GM21576 (cell line): ENCODE results near the gene SGPL1.

ENCODE experiments used
- ATAC-seq: cut with Tn5 transposase; IDR thresholded peaks from one replicate; pipeline ENCODE4 v1.9.1; 2021; ENCODE audit warnings: mild to moderate bottlenecking, moderate library complexity; ENCODE audit not compliant: unreplicated experiment

The SGPL1 gene

DNA sequence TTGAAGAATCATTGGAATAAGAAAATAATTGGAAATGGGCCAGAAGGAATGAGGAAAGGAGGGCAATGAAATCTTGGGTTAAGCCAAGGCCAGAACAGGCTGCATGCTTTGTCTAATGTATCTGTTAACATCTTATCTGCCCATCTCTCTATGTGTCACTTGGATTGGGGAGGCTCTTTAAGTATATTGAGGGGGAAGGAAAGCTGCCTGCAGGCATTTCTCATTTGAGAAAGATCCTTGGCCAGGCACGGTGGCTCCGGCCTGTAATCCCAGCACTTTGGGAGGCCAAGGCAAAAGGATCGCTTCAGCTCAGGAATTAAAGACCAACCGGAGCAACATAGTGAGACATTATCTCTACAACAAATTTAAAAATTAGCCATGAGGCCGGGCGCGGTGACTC lies 58.3 kb downstream of the SGPL1 start:
- ATAC-seq, result no peak

DNA sequence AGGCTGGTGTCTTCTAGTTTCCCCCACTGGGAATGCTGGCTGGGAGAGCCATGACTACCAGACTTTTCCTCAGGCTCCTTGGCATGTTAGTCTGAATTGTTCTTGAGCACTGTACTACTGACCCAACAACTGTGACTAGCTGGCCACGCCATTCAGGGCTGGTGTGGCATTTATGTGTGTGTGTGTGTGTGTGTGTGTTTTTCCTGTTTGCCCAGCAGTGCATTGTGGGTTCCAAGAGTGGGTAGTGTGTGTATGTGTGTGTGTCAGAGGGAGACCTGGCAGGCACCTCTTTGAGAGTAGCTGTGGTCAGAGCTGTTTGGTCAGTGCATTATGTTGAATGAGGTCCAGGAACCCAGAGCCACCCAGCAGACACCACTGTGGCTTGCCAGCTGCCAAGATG lies 63.5 kb downstream of the SGPL1 start:
- no peak for ATAC-seq

DNA sequence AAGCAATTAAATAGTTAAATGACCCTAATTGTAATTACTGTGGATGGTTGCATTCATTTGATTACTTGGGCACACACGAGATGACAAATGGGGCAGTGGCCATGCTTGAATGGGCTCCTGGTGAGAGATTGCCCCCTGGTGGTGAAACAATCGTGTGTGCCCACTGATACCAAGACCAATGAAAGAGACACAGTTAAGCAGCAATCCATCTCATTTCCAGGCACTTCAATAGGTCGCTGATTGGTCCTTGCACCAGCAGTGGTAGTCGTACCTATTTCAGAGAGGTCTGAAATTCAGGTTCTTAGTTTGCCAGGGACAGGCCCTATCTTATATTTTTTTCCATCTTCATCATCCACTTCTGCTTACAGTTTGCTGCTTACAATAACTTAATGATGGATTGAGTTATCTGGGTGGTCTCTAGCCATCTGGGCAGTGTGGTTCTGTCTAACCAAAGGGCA lies 64.4 kb downstream of the SGPL1 start:
- ATAC-seq, result no peak

DNA sequence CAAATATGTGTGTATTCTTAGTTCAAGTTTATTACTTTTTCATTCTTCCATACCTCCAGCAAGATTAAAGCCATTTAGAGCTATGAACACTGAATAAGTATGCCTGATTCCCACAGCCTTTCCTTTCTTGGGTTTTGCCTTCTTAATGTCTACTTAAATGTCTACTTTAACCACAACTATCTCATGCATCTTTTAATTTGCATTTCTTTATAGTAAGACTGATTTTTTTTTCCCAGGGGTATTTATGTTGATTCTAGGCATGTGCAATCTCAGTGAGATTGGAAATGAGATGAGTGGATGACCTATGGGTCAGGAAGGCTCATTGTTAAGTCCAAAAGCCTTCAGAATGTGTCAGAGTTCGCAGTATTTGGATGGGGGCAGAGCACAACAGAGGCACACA lies 69.0 kb downstream of the SGPL1 start:
- ATAC-seq, result no peak

DNA sequence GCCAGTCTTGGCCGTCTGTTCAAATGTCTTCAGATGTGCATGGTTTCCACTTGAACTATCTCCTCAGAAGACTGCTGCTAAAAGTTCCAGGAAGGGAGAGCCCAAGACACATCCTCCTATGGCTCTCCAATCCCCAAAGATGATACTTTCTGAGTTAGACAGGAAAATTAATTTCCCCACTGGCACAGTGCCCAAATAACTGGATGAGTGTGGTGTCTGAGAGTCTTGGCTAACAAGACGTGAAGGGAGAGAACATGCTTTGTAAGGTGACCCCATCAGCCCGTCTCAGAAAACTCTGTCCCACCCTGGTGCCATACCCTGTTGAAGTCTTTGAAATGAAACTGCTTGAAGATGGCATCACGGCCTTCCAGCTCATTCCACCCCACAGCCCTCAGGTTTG lies 69.7 kb downstream of the SGPL1 start:
- no peak for ATAC-seq

DNA sequence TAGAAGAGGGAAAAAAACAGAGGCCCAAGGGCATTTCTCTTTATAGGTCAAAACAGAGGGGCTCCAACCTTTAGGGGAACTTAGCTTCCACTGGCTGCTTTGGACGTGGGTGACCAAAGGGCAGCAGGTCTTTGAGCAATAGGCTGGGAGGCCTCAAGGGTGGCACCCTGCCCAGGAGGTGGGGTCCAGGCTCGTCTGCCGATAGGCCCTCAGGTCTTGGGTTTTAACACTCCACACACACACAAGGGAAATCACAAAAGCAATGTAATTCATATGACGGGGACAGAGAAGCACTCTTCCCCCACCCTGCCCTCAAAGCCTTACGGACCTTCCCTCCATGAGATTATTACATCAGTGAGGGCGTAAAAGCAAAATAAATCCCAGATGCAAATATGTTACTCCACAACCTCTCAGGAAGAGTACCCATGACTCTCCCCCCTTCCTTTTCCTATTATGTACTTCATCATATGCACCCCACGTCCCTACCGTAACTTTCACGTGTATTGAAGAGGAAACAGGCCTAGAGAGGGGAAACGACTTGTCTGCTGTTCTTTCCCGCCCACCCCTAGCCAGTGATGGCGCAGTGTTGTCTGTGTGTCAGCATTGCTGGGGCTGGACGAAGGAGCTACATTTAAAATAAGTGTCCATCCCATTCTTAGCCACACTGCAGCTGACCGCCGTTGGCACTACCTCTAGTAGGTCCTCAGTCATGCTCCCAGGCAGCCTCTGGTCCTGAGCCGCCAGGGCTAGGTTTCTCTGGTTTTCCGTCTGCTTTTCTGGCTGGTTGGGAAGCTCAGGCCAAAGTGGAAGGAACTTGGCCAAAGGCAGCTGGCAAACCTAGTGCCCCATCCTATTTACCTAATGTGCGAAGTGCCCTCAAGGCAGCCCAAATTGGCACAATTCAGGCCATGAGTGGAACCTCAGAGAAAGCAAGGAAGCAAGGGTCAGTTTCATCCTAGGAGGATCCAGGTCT lies 70.5 kb downstream of the SGPL1 start:
- no peak for ATAC-seq

DNA sequence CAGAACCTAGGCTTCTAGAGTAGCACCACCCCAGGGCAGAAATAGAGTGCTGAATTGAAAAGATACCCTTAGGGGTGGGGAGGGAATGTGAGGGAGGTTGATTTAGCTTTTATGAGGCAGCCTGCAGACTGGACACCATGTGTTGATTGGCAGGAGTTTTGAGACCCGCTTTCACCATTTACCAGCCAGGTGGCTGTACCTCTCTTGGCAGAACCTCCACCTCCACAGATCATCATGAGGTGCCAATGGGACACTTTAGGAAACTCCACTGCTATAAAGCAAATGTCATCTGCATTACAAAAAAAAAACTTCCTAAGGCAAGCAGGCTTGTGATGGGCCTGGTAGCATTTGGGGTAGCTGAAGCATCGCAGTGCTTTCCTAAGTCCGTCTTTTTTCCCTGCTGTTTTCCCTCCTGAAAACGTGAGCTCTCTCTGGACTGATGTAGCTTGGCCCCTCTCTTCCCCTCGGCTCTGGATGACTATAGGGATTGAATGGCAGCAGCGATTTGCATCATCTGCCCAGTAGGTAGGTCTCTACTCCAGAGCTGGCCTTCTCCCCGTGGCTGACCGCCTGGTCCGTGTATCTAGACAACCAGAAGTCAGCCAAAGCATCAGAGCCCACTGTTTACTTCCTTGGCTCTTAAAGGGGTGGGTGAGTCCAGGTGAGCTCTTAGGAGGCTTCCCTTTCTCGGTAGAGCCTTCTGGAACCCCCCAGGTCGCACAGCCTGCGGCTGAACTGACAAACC lies 71.3 kb downstream of the SGPL1 start:
- ATAC-seq, result no peak

DNA sequence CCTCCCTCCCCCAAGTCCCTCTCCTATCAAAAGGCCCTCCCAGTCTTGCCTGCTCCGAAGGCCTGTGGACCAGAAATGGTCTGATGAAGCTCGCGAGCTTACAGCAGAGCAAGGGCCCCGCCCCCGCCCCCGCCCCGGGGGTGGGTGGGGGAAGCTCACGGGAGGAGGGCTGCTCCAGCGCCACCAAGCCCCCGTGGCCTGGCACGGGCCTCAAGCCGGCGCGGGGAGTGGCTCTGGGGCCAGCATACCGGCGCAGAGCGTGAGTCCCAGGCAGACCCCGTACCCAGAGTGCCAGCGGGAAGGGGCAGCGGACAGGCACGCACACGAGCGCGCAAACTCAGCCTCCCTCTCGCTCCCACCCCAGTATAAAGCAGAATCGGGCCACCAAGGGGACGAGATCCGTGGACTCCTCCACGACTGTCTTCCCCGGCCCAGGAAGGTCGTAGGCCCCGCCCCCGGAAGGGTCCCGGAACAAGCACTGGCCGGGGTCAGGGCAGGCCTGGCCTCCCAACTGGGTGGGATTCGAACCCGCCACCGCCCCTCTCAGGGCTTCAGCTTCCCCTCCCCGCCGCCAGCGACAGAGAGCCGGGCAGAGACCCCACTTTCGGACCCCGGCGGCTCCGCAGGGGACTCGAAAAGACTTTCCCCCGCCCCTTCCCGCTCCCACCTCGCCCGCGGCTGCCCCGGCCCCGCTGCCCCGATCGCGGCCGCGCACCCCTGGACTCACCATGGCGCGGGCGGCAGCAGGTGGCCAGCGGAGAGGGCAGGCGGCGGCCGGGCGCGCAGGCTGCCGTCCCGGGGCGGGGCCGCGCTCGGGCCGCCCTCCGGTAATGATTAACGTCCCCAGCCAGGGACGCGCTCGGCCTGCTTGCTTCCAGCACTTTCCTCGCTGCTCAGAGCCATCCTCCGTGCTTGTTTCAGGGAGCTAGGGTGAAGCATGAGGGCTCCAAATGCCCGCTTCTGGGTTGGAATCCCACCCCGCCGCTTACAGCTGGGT lies 72.4 kb downstream of the SGPL1 start, which contains the start of gene PCBD1:
PCBD1 (minus strand) TSS at position 762 of the 997 bp plus-strand sequence; CDS start at position 730, 32 bp downstream.
- peak; percentile 59 for ATAC-seq

DNA sequence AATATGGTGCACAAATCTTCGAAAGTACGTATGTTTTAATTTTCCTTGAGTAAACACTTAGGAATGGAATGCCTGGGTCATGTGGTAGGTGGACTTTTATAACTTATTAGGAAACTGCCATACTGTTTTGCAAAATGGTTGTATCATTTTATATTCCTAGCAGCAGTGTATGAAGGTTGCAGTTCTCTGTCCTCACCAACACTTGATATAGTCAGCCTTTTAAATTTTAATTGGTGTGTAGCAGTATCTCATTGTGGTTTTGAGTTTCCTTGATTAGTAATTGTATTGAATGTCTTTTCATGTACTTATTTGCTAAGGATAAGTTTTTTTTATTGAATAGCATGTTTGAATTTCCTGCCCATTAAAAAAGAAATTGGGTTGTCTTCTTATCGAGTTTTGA lies 73.5 kb downstream of the SGPL1 start:
- ATAC-seq, result no peak

DNA sequence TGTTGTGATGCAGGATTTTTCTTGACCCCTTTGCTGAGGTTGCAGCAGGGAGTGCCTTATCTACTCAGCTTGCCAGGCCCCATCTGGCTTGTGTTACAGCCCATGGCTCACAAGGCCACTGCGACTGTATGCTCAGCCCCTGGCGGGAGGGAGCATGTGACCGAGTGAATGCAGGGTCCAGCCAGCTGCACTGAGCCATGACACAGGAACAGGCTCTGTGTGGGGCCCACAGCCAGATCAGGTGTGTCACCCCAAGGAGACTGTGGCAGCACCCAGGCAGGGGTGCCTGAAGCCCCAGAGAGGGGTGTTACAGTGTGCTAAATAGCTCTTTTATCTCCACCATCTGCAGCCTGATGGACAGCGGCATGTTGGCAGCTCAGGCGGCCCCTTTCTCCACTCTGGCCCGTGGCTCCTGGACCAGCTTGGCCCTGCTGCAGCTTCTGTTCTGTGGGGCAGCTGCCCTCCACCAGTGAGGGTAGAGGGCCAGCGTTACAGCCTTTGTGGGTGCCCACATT lies 75.2 kb downstream of the SGPL1 start:
- ATAC-seq, result no peak

DNA sequence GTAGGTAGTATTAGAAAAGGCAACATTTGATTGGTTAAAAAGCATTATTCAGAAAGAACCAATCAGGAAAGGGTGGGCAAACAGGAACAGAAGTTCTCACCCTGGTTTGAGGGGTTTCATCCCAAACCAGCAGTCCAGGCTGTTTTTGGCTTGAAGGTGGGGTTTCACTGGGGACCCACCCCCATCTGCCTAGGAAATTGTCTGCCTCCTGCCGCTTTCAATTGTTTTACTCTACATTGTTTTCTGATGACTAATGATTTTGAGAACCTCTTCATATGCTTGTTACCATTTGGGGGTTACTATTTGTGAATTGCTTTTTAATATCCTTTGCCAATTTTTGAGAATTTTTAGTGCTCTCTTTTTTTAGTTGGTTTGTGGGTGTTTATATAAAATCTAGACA lies 75.9 kb downstream of the SGPL1 start:
- ATAC-seq, result no peak

DNA sequence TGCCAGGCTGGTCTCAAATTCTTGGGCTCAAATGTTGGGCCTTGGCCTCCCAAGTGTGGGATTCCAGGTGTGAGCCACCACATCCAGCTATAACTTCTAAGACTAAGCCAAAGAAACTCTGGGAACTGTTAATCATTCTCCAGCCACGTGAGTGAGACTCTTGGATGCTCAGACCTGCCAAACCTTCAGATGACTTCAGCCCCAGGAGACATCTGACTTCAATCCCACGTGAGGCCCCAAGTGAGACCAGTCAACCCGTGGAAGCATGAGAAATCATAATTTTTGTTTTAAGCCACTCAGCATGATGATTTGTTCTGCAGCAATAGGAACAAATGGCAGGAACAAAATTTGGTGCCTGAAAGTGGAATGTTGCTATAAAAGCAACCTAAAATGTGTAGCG lies 76.9 kb downstream of the SGPL1 start:
- no peak for ATAC-seq

DNA sequence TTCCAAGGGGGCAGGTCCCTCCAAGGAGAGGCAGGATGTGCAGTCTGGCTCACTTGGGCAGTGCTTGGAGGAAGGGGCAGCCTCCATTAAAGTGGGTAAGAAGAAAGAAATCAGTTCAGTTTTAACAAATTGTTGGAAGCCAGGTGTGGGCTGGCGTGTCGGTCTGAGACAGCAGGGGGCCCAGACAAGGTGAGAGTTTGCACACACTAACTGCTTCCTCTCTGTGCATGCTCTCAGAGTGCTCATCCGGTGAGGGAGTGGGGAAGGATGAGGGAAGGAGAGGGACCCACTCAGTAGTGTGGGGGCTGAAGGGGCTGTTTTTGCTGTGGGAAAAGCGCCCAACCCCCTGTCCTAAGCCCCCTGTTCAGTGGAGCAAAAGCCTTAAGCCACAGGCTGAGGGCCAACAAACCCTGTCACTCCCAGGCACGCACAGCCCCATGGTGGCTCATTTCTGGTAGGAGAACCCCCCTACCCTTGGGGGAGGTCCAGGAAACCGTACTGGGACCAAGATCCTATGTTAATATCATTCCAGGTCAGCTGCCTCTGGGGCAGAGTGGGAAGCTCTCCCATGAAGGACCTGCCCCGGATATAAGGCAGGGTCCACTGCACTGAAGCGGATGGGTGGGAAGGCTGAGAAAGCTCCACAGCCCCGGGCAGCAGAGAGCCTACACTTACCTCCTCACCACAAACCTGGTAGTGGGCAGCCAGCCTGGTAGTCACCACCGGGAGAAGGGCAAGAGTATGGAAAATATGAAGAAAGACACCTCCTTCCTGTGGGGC lies 77.7 kb downstream of the SGPL1 start:
- no peak for ATAC-seq

DNA sequence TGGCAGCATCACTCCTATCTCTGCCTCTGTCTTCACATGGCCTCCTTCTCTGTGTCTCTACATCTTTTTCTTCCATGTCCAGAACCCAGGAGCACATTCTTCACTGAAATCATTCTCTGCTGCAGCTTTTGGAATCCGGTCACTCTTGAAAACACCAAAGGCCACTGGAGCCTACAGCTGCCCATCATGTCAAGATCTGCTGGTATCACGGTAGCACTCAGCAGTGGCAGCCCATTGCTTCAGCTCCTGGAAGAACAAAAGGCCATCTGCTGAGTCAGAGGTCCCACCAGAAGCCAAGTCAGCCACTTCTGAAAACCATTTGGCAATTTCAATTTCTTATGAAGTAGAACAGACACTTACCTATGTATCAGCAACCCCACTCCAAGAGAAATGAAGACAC lies 78.7 kb downstream of the SGPL1 start:
- no peak for ATAC-seq

DNA sequence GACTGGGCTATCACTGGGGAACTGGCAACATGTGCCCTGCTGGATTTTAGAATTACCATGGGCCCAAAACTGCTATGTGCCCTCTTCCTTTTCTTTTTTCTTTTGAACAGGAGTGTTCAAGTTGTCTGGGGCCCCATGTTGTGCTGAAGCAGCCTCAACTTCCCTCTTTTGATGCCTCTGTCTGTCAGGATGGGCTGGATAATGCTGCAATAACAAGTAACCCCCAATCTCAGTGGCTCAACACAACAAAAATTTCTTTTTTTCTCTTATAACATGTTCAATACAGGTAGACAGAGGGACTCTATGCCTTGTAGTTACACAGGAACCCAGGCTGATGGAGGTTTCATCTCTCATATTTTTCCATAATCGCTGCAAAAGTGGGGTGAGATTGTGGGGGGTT lies 80.8 kb downstream of the SGPL1 start:
- ATAC-seq, result no peak

DNA sequence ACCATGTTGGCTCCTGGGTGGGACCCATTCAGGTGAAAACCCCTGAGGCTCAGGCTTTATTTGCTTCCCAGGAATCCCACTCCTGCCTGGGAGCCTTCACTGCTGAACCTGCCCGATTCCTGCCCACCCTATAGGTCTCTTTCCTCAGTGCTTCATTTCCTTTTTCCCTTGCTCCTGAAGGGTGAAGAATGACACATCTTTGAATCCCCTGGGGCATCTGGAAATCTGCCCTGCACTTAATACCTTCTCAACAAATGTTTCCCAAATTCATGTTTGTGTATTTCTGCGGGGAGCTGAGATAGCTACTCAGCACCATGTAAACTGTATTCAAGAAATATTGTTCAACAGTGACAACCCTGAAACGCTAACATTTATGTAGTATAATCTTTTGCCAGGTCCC lies 82.9 kb downstream of the SGPL1 start:
- ATAC-seq, result no peak

DNA sequence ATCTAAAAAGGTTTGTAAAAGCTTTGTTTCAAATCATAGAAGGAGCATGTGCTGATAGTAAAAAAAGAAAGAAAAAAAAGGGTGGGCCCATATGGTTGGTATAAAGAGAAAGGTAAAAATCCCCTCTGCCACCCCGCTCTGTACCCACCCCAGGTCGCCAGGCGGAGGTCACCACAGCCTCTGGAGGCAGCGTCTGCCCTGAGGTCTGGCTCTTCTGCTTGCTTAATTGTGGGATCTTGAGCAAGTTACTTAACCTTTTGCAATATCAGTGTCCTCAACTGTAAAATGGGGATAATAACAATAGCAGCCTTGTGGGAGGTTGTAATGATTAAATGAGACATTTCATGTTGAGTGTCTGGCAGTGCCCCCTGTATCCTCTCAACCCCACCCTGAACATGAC lies 83.3 kb downstream of the SGPL1 start:
- ATAC-seq, result no peak

DNA sequence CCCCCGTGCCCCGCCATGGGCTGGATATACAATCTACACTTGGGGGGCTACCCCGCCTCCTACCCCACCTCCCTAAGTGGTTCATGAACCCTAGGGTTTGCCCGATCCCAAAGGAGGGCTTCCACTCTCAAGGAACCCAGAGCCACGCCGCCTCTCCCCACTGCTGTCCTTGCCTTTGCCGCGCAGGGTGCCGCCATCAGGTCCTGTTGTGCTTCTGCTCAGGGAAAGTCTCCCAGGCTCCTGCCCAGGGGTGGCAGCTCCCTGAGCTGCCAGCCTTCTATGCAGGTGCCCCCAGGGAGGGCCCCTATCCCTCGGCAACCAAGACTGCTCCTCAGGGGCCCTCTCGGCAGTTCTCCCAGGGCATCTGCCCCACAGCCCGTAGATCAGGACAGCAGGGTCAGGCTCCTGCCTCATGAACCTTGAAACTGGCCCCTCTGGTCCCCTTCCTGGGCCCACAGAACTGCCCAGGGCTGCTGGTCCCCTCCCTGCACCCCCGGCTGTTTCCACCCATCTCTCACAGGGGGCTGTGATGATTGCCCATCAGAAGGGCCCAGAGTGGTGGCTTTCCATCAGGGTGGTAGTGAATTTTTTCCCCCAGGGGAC lies 85.6 kb downstream of the SGPL1 start:
- no peak for ATAC-seq

DNA sequence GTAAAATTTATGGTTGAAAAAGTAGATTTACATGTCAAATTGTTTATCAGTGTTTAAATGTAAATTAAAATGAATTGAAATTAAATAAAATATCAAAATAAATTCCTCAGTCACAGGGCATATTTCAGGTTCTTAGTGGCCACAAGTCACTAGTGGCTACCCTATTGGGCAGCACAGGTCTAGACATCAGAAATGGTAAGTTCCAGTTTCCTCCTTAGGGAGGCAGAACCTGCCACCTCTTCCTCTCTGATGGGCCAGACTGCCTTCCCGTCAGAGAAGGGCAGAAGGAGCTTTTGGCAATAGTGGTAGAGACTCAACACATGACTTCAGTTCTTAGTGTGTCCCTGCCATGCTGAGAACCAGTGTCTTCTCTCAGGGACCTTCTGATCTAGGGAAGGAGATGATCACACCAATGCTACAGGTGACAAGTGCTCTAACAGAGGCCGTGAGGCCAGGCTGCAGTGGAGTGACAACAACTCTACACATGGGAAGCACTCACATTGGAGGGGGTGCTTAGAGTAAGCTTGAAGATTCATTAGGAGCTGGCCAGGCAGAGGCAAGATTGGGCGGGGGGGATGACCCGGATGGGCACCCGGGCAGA lies 87.0 kb downstream of the SGPL1 start:
- ATAC-seq, result no peak
